GM18505 (cell line): ENCODE measurements around the gene FOSL2.

Experiments used
- ATAC-seq: cut with Tn5 transposase; IDR thresholded peaks from one replicate; pipeline ENCODE4 v1.9.1; 2021; ENCODE audit not compliant: unreplicated experiment
- POLR2A ChIP-seq: IDR thresholded peaks from 4 replicates; pipeline ENCODE4 v1.6.1; 2011; ENCODE audit warnings: borderline replicate concordance; ENCODE audit not compliant: insufficient read depth, insufficient read length; ENCODE audit errors: extremely low read depth

FOSL2 gene

DNA sequence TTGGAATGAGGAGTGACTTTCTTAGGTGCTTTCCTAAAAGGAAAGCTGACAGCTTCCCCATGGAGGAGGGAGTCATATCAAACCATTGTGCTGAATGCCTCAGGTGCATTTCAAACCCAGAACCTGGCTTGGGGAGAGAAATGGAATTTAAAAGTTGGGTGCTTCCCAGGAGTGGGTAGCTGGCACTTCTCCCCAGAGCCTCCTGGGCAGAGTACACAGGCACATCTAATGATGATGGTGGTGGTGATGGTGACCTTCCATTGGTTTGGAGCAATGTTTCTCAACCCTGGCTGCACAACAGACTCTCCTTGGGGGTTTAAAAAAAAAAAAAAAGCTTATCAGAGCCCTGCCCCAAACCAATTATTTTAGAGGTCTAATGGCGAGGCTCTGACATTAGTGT lies 8.3 kb downstream of the FOSL2 start:
- TF ChIP-seq POLR2A, result no peak
- ATAC-seq, result no peak

DNA sequence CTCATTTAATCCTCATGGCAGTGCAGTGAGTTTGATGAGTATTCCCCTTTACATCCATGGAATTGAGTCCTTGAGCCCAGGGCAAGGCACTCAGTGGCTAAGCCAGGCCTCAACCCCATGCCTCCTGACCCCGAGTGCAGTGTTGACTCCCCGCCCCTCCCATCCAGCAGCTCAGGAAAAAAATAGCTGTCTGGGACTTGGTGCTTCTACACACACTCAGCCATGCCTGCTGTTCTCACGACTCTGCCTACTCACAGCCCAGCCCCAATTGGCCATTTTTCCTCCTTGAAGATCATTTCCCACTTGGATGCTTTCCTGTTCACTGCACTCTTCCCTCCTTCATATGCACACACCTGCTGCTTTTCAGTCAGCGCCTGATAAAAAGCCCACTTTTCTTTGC lies 8.8 kb downstream of the FOSL2 start:
- ATAC-seq, result no peak
- TF ChIP-seq POLR2A, result no peak

DNA sequence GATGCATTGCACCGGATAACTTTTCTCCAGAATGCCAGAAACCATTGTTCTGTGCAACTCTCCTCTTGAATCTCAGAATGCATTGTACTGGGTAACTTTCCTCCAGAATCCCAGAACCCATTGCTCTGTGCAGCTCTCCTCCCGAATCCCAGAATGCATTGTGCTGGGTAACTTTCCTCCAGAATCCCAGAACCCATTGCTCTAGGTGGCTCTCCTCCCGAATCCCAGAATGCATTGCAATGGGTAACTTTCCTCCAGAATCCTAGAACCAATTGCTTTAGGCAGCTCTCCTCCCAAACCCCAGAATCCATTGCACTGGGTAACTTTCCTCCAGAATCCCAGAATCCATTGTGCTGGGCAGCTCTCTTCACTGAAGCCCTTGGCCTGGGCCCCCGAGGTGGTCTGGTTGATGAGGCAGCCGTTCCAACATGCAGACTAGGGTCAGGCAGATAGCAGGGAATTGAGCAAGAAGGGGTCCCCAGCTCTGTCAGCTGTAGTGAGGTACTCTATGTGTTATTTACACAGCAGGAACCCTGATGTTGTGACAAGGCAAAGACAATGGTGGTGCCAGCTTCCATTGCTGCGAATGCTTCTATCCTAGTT lies 9.4 kb downstream of the FOSL2 start:
- TF ChIP-seq POLR2A, result no peak

DNA sequence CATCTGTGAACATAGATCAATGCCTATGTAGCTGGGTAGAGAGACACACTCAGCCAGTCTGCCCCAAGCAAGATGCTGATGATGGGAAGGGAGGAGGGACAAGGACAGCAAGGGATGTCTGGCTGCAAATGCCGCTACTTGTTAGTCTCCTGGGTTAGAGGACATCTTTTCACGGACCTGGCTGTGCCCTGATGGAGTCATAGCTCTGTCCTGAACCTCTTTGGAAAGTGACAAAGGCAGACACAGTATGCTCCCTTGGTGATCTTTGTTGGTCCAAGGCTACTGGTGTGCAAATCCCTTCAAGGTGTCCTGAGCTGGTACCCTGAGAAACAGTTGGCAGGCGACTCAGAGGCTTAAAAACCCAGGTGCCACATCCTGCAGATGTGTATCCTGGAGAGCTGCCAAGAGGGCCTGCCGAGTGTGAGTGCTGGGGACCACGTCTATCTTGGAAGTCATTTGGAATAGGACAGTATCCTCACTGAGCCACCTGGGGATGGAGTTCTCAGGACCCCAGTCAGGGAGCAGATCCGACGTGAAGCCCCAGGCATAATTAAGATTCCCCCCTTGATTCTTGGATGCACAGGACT lies 10.8 kb downstream of the FOSL2 start:
- no peak for TF ChIP-seq POLR2A
- ATAC-seq, result no peak

More for the DNA sequence above, 9.4 kb downstream of the FOSL2 start:
- no peak for ATAC-seq

DNA sequence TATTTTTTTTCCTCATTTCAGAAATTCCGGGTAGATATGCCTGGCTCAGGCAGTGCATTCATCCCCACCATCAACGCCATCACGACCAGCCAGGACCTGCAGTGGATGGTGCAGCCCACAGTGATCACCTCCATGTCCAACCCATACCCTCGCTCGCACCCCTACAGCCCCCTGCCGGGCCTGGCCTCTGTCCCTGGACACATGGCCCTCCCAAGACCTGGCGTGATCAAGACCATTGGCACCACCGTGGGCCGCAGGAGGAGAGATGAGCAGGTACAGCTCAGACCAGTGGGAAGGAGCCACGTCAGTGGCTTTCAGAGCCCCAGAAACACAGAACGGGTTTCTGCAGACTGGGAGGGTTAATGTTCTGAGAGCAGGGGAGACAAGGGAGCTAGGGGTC lies 11.4 kb downstream of the FOSL2 start:
- no peak for TF ChIP-seq POLR2A
- no peak for ATAC-seq

DNA sequence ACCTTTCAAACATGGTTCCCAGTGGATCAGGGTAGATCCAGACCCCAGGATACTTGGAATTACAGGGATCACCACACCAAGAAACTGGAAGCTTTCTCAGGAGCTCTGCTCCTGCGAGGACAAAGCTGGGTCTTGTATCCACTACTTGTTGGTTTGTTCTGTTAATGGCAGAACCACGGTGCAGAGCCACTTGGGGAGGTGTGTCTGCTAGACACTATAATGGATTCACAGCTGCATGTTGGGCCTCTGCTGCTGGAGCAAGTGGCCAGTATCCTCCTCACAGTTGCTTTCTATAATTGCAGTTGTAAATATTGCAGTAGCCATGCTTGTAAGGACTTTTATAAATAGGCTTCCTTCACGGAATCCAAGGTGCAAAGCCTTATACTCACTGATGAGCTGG lies 12.9 kb downstream of the FOSL2 start:
- no peak for TF ChIP-seq POLR2A
- no peak for ATAC-seq

DNA sequence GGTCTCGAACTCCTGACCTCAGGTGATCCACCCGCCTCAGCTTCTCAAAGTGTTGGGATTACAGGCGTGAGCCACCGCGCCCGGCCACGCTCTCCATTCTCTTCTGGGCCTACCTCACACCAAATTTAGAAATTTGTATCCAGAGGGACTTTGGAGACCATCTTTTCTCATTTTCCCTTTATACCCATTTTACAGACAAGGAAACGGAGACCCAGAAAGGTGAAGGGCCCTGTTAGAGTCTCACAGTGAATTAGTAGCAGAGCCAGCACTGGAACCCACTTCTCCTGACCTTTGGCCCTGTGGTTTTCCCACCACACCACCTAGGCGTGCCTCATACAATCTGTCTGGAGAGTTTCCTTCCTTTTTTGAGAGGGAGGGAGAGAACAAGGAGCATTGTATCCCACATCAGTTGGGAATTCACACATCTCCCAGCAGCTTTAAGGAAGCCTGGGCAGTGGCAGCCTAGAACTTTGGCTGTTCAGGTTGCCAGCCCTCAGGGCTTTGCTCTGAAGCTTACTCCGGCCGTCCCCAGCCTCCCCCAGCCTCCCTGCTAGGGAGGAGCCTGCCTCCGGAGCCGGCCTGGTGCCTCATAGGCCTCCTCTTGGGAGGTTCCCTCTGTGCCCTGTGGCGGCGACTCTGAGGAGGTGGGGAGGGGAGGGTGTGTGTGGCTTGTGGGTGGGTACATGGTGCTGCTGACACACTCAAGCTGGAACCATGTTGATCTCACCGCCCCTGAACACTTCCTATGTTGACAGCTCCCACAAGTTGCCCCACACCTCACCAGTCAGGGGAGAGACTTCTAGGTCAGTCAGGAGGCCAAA lies 13.8 kb downstream of the FOSL2 start:
- no peak for ATAC-seq
- no peak for TF ChIP-seq POLR2A

DNA sequence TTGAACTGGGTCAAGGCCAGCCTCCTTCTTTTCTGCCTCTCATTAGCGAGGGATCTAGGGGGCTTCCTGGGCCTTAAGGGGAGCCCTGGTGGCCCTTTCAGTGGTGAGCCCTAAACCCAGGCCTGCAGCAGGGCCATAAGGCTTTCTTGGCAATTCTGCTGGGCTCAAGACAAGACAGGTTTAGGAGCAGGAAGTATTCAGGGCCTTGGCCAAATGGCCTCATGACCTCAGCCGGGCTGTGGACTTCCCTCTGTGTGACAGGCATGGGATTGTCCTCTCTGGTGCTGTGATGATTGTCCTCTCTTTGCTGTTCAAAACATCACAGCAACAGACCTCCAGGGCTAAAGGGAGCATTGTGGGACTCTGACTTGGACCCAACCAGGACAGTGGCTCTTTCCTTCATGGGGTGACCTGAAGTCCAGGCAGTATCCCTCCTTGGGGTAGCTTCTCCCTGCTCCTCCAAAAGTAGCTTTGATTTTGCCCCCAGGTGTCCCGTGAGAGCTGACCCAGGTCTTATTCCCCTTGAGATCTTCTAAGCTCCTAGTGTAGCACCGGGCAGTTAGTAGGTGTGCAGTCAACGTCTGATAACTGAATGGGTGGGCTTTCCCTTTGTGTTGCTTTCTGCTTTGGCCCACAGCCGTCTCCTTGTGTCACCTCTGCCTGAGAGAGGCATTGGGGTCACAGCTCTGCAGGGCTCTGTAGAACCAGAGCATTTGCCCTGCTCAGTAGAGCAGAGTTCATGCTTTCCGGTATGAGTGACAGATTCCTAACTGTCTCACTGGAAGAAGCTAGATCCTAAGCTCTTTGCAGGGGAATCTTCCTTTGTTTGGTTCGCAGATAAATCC lies 14.7 kb downstream of the FOSL2 start:
- ATAC-seq, result no peak
- no peak for TF ChIP-seq POLR2A

DNA sequence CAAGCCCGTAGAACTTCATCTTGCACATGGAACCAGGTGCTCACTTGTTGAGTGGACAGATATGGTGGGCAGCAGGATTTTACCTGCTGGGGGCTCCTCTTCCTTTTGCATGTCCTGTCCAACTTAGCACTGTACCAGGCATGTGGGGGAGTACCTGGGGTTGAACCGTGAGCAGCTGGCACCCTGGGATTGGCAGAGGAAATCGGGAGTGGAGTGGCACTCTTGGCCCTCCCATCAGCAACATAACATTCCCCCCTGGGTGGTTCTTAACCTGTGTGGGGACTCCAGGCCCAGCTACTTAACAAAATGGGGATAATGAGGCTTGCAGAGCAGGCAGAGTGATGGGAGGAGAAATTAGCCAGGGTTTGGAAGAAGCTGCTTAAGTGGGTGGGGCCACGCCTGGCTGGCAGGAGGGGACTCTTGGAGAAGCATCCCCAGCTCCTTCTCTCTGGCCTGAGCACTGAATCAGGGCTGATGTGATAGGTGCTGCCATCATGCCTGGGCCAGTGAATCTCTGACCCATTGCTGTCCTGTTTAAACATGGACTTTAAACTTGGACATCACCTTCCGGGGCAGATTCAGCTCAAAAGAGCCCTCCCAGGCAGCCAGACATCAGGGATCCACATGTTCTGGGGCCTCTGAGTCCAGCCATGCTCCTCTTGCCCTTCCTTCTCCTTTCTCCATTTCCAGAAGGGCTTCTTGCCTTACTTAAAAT lies 15.5 kb downstream of the FOSL2 start:
- TF ChIP-seq POLR2A, result no peak
- no peak for ATAC-seq

DNA sequence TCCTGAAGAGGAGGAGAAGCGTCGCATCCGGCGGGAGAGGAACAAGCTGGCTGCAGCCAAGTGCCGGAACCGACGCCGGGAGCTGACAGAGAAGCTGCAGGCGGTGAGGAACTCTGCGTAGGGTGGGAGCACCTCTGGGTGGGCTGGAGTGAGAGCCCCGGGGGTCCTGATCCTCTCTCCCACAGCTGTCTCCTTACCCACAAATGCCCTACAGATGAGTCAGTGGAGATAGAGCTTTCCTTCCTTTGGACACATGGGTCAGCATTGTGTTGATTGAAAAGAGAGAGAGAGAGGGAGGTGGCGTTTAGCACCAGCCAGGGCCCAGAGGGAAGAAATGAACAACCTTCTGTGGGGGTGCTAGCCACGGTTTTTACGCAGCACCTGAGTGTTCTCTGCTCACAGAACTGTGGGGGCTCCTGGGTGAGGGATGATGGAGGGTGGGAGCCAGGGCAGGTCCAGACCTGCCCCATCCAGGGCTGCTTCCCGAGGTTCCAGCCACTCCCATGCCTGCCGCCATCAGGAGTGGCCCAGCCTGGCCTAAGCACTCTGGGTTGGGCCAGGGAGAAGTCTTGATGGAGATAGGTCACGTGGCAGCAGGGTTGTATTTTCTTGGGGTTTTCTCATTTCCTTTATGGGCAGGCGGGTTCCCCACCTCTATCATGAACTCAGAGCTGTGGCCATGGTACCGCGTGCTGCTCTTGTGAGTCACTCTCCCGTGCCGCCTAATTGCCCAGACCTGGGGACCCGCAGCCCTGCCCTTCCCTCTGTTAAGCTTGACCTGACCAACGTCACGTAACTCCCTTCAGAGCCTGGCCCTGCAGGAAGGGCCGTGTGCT lies 16.3 kb downstream of the FOSL2 start:
- no peak for ATAC-seq
- no peak for TF ChIP-seq POLR2A

DNA sequence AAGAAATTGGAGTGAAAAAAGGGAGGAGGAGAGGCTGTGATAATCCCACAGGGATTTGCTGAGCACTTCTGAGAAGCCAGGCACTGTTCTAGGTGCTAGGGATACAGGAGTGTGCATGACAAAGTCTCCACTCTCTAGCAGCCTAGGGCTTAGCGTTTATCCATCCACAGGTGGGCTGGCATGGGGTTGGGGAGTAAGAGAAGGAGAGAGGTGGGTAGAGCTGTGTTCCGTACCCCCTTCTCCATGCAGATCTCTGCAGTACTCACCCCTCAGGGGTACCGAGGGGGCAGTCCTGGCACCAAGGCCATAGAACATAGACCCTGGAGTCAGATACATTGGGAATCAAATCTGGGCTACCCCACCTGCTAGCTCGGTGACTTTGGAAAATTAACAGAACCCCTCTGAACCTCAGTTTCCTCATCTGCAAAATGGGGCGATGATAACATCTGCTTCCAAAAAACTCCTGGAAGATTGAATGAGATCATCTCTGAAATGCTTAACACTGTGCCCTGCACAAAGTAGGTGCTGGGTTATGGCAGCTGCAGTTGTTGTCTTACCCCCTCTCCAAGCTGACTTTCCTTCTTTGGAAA lies 18.6 kb downstream of the FOSL2 start:
- no peak for ATAC-seq
- no peak for TF ChIP-seq POLR2A
